22Rv1 (cell line): ENCODE data around the gene KDM4C.

Experiments
- CTCF ChIP-seq: fragments of 450-650 bp; IDR thresholded peaks from 2 replicates; pipeline ENCODE4 v1.5.1; 2017; ENCODE audit warnings: mild to moderate bottlenecking
- ZFX ChIP-seq: fragments of 450-650 bp; IDR thresholded peaks from 2 replicates; pipeline ENCODE4 v1.6.1; 2017; ENCODE audit warnings: antibody characterized with exemption, borderline replicate concordance

GRCh38 chr9:6716766-6717165 lies 41.0 kb upstream of the KDM4C start:
- no peak for TF ChIP-seq CTCF
- no peak for TF ChIP-seq ZFX
